ENCODE data around the gene EPHA3. TPM values are rescaled to one million over a fixed set of nuclear protein-coding genes. Genes with fewer than 3 reads are reported as not detected.
A peak's percentile ranks its signal among the peaks of the same experiment; 100 is the strongest.

The EPHA3 gene
- total RNA-seq, 1 donor: 6.1 TPM

DNA sequence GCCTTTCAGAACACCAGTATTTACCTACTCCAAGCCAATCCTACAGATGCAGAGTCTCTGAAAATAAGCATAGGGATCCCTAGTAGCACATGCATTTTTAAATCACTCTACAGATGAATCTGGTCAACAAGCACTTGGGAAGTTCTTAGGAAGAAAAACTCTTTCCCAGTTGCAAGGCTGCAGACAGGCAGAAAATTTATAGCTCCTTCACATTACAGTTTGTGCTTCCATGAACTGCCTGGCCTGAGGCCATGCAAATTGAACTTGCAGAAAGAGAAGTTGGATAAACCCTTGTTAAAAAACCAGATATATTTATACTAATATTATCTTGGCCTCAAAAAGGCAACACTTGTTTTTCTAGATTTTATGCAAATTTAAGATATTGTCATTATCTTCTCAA is 256.9 kb downstream of the EPHA3 start:
- no peak overlapping the region for H3K4me3 ChIP-seq (ENCODE audit: low read depth, low read length)
- no peak for DNase-seq (ENCODE audit: low read depth)
- TF ChIP-seq, protein P1, sequence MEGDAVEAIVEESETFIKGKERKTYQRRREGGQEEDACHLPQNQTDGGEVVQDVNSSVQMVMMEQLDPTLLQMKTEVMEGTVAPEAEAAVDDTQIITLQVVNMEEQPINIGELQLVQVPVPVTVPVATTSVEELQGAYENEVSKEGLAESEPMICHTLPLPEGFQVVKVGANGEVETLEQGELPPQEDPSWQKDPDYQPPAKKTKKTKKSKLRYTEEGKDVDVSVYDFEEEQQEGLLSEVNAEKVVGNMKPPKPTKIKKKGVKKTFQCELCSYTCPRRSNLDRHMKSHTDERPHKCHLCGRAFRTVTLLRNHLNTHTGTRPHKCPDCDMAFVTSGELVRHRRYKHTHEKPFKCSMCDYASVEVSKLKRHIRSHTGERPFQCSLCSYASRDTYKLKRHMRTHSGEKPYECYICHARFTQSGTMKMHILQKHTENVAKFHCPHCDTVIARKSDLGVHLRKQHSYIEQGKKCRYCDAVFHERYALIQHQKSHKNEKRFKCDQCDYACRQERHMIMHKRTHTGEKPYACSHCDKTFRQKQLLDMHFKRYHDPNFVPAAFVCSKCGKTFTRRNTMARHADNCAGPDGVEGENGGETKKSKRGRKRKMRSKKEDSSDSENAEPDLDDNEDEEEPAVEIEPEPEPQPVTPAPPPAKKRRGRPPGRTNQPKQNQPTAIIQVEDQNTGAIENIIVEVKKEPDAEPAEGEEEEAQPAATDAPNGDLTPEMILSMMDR (IDR thresholded peaks at IDR 0.05; ENCODE audit: insufficient read depth, low read length): no peak

DNA sequence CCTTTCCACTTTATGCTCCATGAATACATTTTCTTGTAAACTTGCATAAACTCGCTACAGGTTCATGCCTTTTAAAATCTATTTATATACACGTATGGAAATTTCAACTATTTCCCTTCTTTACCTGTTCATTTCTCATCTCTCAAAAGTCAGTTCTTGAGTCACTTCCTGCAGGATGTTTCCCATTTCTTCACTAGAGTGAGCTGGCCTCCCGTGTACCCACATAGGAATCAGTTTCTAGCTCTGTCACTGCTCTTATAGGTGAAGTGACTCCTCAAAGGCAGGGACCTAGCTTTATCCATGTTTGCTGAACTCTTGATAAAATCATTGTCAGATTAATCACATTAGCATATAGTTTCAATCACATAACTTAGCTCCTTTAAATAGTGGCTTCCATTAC is 259.7 kb downstream of the EPHA3 start:
- no peak for DNase-seq (ENCODE audit: low read depth)
- TF ChIP-seq, protein P1 (IDR thresholded peaks at IDR 0.05; ENCODE audit: insufficient read depth, low read length): no peak
- no peak overlapping the region for H3K4me3 ChIP-seq (ENCODE audit: low read depth, low read length)

DNA sequence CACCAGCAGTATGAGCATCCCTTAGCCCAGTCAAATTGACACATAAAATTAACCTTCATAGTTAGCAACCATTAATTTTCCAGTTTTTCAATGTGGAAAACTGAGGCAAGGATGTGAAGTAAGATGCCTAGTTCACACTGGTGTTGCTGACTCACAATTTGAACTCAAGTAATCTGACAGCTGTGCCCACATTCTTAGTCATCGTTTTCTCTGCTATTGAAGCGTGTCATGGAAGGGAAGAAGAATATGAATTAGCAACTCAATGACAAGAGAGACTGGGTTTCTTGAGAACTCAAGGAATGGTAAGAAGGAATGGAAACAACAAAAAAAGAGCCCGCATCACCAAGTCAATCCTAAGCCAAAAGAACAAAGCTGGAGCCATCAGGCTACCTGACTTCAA is 261.4 kb downstream of the EPHA3 start:
- no peak for DNase-seq (ENCODE audit: low read depth)
- TF ChIP-seq, protein P1 (IDR thresholded peaks at IDR 0.05; ENCODE audit: insufficient read depth, low read length): no peak
- H3K4me3 ChIP-seq (ENCODE audit: low read depth, low read length): no peak overlapping the region

DNA sequence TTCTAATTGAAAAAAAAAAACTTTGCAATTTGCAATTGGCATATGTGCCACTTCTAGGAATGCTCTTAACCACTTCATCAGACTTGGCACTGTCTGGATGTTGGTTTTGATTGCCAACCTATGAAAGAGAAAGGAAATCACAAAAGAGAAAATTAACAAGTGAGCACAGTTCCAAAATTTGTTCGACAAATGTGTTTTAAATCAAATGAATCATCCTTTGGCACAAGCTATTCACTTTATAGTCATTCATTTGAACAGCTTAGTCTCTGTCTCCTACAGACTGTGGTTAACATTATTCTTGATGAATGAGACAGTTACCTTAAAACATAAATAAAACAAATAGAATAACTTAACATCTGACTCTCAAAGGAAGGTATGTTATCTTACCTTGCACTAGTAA is 265.0 kb downstream of the EPHA3 start:
- H3K4me3 ChIP-seq (ENCODE audit: low read depth, low read length): no peak overlapping the region
- DNase-seq (ENCODE audit: low read depth): peak; percentile 40
- TF ChIP-seq, protein P1 (IDR thresholded peaks at IDR 0.05; ENCODE audit: insufficient read depth, low read length): no peak

DNA sequence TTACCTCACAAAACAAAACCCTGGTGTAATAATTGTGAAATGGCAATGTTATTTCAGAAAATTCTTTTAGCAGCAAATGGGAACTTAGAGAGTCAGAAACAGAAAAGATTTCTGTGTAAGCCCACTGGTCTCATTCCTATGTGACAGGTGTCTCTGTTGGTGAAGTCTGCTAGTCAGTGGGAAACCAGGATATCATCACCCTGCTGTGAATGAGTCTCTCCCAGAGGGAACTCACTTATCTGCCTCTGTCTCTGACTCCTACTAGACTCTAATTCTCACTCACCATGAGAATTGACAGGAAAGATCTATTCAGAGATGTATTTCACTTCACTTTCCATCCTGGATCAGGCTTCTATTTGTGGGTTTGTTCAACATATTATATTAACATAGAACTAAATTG is 266.0 kb downstream of the EPHA3 start:
- no peak for DNase-seq (ENCODE audit: low read depth)

DNA sequence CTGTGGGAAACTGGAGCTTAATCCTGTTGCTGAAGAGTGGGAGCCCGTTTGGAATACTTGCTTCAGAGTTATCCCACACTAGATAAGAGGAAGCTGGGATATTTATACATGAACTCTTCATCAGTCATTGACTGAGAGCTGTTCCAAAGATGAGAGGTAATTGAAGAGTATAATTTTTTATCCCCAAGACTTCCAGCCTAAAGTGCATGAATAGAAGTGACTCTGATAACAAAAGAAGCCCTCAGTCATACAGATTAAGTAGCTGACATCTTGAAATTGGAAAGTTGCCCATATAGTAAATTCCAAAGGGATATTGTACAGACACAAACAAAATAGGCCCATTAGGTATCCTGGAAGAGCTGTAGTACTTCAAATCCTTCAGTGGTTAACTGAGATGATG is 268.0 kb downstream of the EPHA3 start:
- no peak overlapping the region for H3K4me3 ChIP-seq (ENCODE audit: low read depth, low read length)
- no peak for DNase-seq (ENCODE audit: low read depth)
- TF ChIP-seq, protein P1 (IDR thresholded peaks at IDR 0.05; ENCODE audit: insufficient read depth, low read length): no peak

More for the DNA sequence above, 266.0 kb downstream of the EPHA3 start:
- H3K4me3 ChIP-seq (ENCODE audit: low read depth, low read length): no peak overlapping the region
- TF ChIP-seq, protein P1 (IDR thresholded peaks at IDR 0.05; ENCODE audit: insufficient read depth, low read length): no peak

DNA sequence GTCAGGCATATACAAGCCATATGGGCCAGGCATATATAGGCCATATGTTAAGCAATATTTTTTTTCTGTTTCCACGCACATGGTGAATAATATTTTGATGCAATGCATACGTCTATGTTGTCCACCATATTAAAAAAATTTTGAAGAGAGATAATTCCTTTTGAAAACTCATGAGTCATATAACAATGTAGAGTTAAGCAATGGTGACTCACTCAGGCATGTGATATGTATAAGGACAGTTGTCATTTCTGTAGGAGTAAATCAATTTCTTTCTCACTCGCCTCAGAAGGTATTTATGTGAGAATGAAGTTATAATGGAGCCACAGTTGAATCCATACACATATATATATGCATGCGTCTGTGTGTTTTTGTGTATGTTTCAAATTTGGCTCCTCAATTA is 272.6 kb downstream of the EPHA3 start:
- peak; percentile 12 for DNase-seq (ENCODE audit: low read depth)
- no peak overlapping the region for H3K4me3 ChIP-seq (ENCODE audit: low read depth, low read length)
- TF ChIP-seq, protein P1 (IDR thresholded peaks at IDR 0.05; ENCODE audit: insufficient read depth, low read length): no peak
